A549 (cell line): Measurements from ENCODE around the gene TM7SF2. TPM values are rescaled to one million over a fixed set of nuclear protein-coding genes. Genes with fewer than 3 reads are reported as not detected.

ENCODE experiments used
- ATAC-seq, 2 experiments: fragments of 200-7000 bp in 1 of 2; fragments of >200 bp in 1 of 2; cut with Nextera tagmentation in 1 of 2; cut with Tn5 transposase in 1 of 2; 3 replicates each; pipeline versions ENCODE4 v1.8.0 to v1.9.1; 2018 to 2020; ENCODE audit warnings: mild to moderate bottlenecking in 1 of 2, moderate library complexity in 1 of 2
- CTCF ChIA-PET: fragments of 300-600 bp; sonication (Branson Sonifier 250); formaldehyde crosslinking; extraction: SDS; loops from one replicate; lab custom pipeline; 2021; ENCODE audit warnings: antibody characterized with exemption, inconsistent platforms; lab: Yijun Ruan, JAX
- POLR2A ChIA-PET: fragments of 350-600 bp; formaldehyde crosslinking; extraction: SDS; loops from one replicate; lab custom pipeline; 2021; ENCODE audit warnings: antibody characterized with exemption, inconsistent platforms; lab: Yijun Ruan, JAX
- DNase-seq, 2 experiments: peaks; one replicate each; pipeline versions ENCODE4 v3.0.0 to v3.0.0-alpha.2; 2011 to 2016; ENCODE audit warnings: low read depth in 1 of 2, low spot score in 1 of 2
- FAIRE-seq: peaks from 2 replicates; lab custom pipeline; 2011; peaks lifted over from hg19 to GRCh38; lab: Jason Lieb, UNC
- H3K27ac ChIP-seq, 2 experiments: fragments of >200 bp; sonication (Bioruptor Twin); formaldehyde crosslinking; 3 replicates each; pipeline ENCODE4 v1.5.1; 2016 to 2017
- H3K4me1 ChIP-seq: fragments of >200 bp; sonication (Bioruptor Twin); formaldehyde crosslinking; 3 replicates; pipeline ENCODE4 v1.6.1; 2016
- H3K4me2 ChIP-seq: fragments of >200 bp; sonication (Bioruptor Twin); formaldehyde crosslinking; 3 replicates; pipeline ENCODE4 v1.6.1; 2016
- H3K4me3 ChIP-seq: fragments of >200 bp; sonication (Bioruptor Twin); formaldehyde crosslinking; 3 replicates; pipeline ENCODE4 v1.5.1; 2016
- H3K9me3 ChIP-seq: fragments of >200 bp; sonication (Bioruptor Twin); formaldehyde crosslinking; 3 replicates; pipeline ENCODE4 v1.6.1; 2016
- BHLHE40 ChIP-seq: IDR thresholded peaks from 2 replicates; pipeline ENCODE4 v1.6.1; 2012; ENCODE audit warnings: low read depth, low read length, inconsistent platforms
- CEBPB ChIP-seq, 2 experiments: fragments of >200 bp in 1 of 2; sonication (Bioruptor Twin) in 1 of 2; formaldehyde crosslinking in 1 of 2; IDR thresholded peaks; 2 replicates each; pipeline ENCODE4 v1.6.1; 2012 to 2016
- CHD2 ChIP-seq: fragments of 150-350 bp; IDR thresholded peaks from 2 replicates; pipeline ENCODE4 v1.6.1; 2014; ENCODE audit warnings: low read length; ENCODE audit not compliant: partially characterized antibody
- CTCF ChIP-seq: fragments of >200 bp; sonication (Bioruptor Twin); formaldehyde crosslinking; IDR thresholded peaks from 3 replicates; pipeline ENCODE4 v1.5.1; 2016
- ESRRA ChIP-seq: fragments of 150-350 bp; IDR thresholded peaks from 2 replicates; pipeline ENCODE4 v1.6.1; 2014; ENCODE audit warnings: mild to moderate bottlenecking, low read length, borderline replicate concordance
- FOSB ChIP-seq: fragments of 250-450 bp; sonication (Bioruptor Pico); IDR thresholded peaks from 2 replicates; pipeline ENCODE4 v1.5.0; 2020; ENCODE audit warnings: mild to moderate bottlenecking, moderate library complexity
- FOSL2 ChIP-seq, 2 experiments: fragments of 450-650 bp in 1 of 2; fragments of >200 bp in 1 of 2; sonication (Bioruptor Twin) in 1 of 2; formaldehyde crosslinking; IDR thresholded peaks; 2 replicates each; pipeline versions ENCODE4 v1.5.0 to v1.6.1; 2016 to 2020; ENCODE audit warnings: mild to moderate bottlenecking in 1 of 2, moderate library complexity in 1 of 2
- HEYL ChIP-seq: fragments of 250-450 bp; sonication (Bioruptor Pico); IDR thresholded peaks from 2 replicates; pipeline ENCODE4 v1.8.0; 2021; ENCODE audit warnings: mild to moderate bottlenecking, moderate library complexity
- HMGXB4 ChIP-seq: fragments of 250-450 bp; sonication (Bioruptor Pico); IDR thresholded peaks from 2 replicates; pipeline ENCODE4 v1.5.0; 2021; ENCODE audit warnings: mild to moderate bottlenecking, moderate library complexity, borderline replicate concordance
- KDM1A ChIP-seq: fragments of 200-600 bp; sonication (generic); IDR thresholded peaks from 2 replicates; pipeline ENCODE4 v1.6.1; 2016; ENCODE audit warnings: low read depth, mild to moderate bottlenecking
- KDM5A ChIP-seq: fragments of 200-600 bp; sonication (generic); IDR thresholded peaks from 2 replicates; pipeline ENCODE4 v1.6.1; 2016; ENCODE audit warnings: antibody characterized with exemption, mild to moderate bottlenecking
- MYC ChIP-seq: IDR thresholded peaks from 2 replicates; pipeline ENCODE4 v1.6.1; 2012; ENCODE audit warnings: mild to moderate bottlenecking, inconsistent platforms, low read length, improper control_type of control experiment, borderline replicate concordance
- NPAS2 ChIP-seq: fragments of 250-450 bp; sonication (Bioruptor Pico); IDR thresholded peaks from 2 replicates; pipeline ENCODE4 v1.8.0; 2022; ENCODE audit warnings: mild to moderate bottlenecking, moderate library complexity, borderline replicate concordance
- RFX5 ChIP-seq: fragments of 450-650 bp; IDR thresholded peaks from 2 replicates; pipeline ENCODE4 v1.7.1; 2014; ENCODE audit warnings: antibody characterized with exemption, mild to moderate bottlenecking, moderate library complexity
- TP53 ChIP-seq: fragments of 250-450 bp; sonication (Bioruptor Pico); IDR thresholded peaks from 2 replicates; pipeline ENCODE4 v1.5.0; 2021; ENCODE audit warnings: mild to moderate bottlenecking, moderate library complexity
- ZC3H11A ChIP-seq: fragments of 450-650 bp; IDR thresholded peaks from 2 replicates; pipeline ENCODE4 v1.6.1; 2014; ENCODE audit warnings: antibody characterized with exemption, mild to moderate bottlenecking
- ZSCAN20 ChIP-seq: fragments of 250-450 bp; sonication (Bioruptor Pico); IDR thresholded peaks from 2 replicates; pipeline ENCODE4 v1.8.0; 2022; ENCODE audit warnings: mild to moderate bottlenecking, moderate library complexity
- WGBS: methylation state at CpG from one replicate; pipeline ENCODE4 v1.1.6; 2017; ENCODE audit errors: missing lambda C conversion rate; 5-methylcytosine and 5-hydroxymethylcytosine counted together
- polyA plus RNA-seq, 4 experiments: library from polyadenylated mRNA; depleted of rRNA in 3 of 4; stranded (reverse); fragments of >200 nt; fragmentation: RNase III in 1 of 4; extraction: RNeasy Plus Mini Kit Qiagen cat#74134 plus additional on column Dnase treatment in 1 of 4; gene quantifications; 2 replicates in 3 of 4; 3 replicates in 1 of 4; pipeline ENCODE4 v1.2.3, GENCODE V29; 2011 to 2017
- TF ChIP-seq, protein P1 (sequence below): fragments of 250-450 bp; sonication (Bioruptor Pico); IDR thresholded peaks from 2 replicates; pipeline ENCODE4 v1.5.0; 2020; ENCODE audit warnings: low read depth, mild to moderate bottlenecking, moderate library complexity
- TF ChIP-seq, protein P2 (sequence below): IDR thresholded peaks from 2 replicates; pipeline ENCODE4 v1.6.1; 2012

TM7SF2 gene
- polyA plus RNA-seq, 2 of the 4 experiments (the other 2 are of a cell fraction) = 8.2 TPM

DNA sequence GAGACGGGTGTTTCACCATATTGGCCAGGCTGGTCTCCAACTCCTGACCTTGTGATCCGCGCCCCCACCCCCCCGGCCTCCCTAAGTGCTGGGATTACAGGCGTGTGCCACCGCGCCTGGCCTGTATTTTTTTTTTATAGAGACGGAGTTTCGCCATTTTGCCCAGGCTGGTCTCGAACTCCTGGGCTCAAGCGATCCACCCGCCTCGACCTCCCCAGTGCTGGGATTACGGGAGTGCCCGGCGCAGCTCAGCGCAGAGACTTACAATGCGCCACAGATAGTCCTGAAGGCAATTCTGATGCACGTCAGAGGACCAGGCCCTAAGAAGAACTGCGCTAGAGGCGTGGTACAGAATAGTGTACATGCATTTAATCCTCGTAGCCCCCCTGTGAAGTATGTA is 16.2 kb upstream of the TM7SF2 start:
- WGBS = 85% methylated on average over 21 of the region's 22 CpGs
- TF ChIP-seq FOSB (CRISPR knock-in tag) (no peak), CEBPB (IDR thresholded peaks at IDR 0.05) (no peak), CTCF (no peak), HMGXB4 (CRISPR knock-in tag) (no peak), MYC (no peak), KDM5A (no peak), KDM1A (no peak), FOSL2 (IDR thresholded peaks at IDR 0.05) (no peak), FOSL2 (CRISPR knock-in tag; IDR thresholded peaks at IDR 0.05) (no peak), HEYL (CRISPR knock-in tag) (no peak), ZSCAN20 (CRISPR knock-in tag) (no peak), BHLHE40 (no peak), RFX5 (no peak), CHD2 (no peak), ZC3H11A (no peak), TP53 (CRISPR knock-in tag) (no peak), NPAS2 (CRISPR knock-in tag) (no peak), ESRRA (no peak)
- TF ChIP-seq, protein P1, sequence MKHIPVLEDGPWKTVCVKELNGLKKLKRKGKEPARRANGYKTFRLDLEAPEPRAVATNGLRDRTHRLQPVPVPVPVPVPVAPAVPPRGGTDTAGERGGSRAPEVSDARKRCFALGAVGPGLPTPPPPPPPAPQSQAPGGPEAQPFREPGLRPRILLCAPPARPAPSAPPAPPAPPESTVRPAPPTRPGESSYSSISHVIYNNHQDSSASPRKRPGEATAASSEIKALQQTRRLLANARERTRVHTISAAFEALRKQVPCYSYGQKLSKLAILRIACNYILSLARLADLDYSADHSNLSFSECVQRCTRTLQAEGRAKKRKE (CRISPR knock-in tag) = no peak
- TF ChIP-seq, protein P2, sequence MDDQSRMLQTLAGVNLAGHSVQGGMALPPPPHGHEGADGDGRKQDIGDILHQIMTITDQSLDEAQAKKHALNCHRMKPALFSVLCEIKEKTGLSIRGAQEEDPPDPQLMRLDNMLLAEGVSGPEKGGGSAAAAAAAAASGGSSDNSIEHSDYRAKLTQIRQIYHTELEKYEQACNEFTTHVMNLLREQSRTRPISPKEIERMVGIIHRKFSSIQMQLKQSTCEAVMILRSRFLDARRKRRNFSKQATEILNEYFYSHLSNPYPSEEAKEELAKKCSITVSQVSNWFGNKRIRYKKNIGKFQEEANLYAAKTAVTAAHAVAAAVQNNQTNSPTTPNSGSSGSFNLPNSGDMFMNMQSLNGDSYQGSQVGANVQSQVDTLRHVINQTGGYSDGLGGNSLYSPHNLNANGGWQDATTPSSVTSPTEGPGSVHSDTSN = no peak
- FAIRE-seq = no peak
- Histone ChIP-seq H3K9me3 (no peaks in the 10 kb centered on the region), H3K4me2 (peak overlapping the region; percentile 98), H3K4me1 (peaks cover 8% of the 10 kb centered on the region; the same call in 1 of the 3 replicates), H3K4me3 (no peak overlapping the region), H3K27ac (peak overlapping the region; percentile 95 to 96; a peak in 4 of 6 replicates)
- no peak for ATAC-seq
- ChIA-PET POLR2A (interaction anchor here (1.1 to 3.0 kb wide), 2 partner anchors 16 to 251 kb away, joined by 3 to 8 read pairs; partner anchors contain the start of genes CDC42BPG and TM7SF2), CTCF (interaction anchor here (2.3 to 9.2 kb wide), 3 partner anchors 10 to 81 kb away, joined by 7 to 153 read pairs (median 8); partner anchors contain the start of genes ARL2 and TM7SF2)
- no peak for DNase-seq
